ENCODE data around the gene DCP1B.
A peak's percentile ranks its signal among the peaks of the same experiment; 100 is the strongest.

DCP1B gene

GRCh38 chr12:2016862-2017545, 12.7 kb upstream of the DCP1B start:
- Histone ChIP-seq H3K36me3 (ENCODE audit: insufficient read depth, low read length) (no peaks in the 10 kb centered on the region), H3K4me3 (ENCODE audit: low read length) (no peak overlapping the region), H3K9me3 (ENCODE audit: insufficient read depth, low read depth, low read length) (no peaks in the 10 kb centered on the region), H3K4me1 (ENCODE audit: insufficient read depth, low read length) (peaks cover 12% of the 10 kb centered on the region), H3K27ac (ENCODE audit: low read depth, low read length) (no peak overlapping the region), H3K9ac (ENCODE audit: low read depth, low read length) (no peak overlapping the region), H3K27me3 (ENCODE audit: insufficient read depth, low read length) (no peaks in the 10 kb centered on the region)
- 91% methylated on average over 8 of the region's 9 CpGs for WGBS

DNA sequence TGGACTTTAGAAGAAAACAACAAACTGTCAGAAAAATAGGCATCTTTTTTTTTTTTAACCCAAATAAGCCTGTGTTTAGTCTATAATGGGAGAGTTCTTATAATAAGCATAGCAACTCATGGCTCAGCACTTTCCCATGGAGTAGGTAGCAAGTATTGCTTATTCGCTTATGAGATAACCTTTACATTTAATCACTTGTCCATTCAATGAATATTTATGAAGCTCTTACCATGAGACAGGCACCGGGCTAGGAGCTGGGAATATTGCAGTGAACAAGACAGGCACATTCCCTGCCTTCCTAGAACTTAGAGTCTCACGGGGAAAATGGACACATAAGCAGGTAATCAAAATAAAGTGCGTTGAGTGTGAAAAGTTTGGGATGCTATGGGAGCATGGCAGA, 10.0 kb upstream of the DCP1B start:
- Histone ChIP-seq H3K27ac (ENCODE audit: low read depth, low read length) (no peak overlapping the region), H3K4me1 (ENCODE audit: insufficient read depth, low read length) (peaks cover 20% of the 10 kb centered on the region), H3K4me3 (ENCODE audit: low read length) (no peak overlapping the region), H3K36me3 (ENCODE audit: insufficient read depth, low read length) (no peaks in the 10 kb centered on the region), H3K9ac (ENCODE audit: low read depth, low read length) (no peak overlapping the region), H3K27me3 (ENCODE audit: insufficient read depth, low read length) (no peaks in the 10 kb centered on the region), H3K9me3 (ENCODE audit: insufficient read depth, low read depth, low read length) (no peaks in the 10 kb centered on the region)
- 92% methylated on average over 4 of the region's 4 CpGs for WGBS

DNA sequence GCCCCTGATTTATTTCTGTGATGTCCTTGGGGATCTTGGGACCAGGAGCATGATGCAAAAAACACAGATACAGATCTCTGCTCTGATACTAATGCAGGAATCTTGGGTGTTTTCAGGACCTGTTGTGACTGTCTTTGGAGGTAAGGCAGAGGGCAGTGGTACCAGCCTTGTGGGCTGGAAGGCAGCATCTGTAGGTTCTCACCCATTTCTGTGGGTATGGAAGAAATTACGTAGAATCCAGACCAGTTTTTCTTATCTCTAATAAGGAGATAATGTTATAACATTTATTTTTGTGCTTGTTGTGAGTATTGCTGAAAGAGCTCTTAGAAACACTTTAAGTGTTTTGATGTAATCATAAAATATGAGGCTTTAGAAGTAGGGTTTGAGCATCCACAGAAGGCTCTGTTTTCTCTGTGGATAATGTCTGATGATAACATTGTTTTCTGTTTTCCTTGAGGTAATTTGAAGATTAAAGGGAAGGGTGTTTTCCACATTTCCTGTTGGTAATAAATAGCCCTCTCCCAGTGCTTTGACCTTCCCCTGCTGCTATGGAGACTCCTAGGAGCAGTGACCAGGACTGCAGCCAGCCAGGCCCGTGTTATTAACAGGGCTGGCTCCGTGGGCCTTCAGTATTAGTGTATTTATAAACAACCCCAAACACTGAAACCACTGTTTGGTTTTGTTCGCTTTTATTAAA, 9.4 kb upstream of the DCP1B start:
- H3K27me3 ChIP-seq (ENCODE audit: insufficient read depth, low read length) = no peaks in the 10 kb centered on the region

DNA sequence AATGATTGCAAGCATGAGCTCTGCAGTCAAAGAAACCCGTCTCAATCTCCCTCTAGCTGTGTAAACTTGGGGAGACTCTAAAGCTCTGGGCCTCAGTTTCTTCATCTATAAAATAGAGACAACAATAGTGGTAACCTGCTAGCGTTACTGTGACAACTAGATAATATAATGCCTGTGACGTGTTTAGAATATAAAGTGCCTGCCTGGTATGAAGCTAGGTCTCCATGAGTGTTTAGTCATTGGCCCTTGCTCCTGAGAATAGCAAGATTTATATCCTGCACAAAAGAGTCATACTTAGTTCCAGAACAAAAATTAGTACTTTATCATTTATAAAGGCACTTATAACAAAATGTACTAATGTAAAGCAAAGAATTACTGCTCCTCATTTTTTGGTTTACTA, 8.8 kb upstream of the DCP1B start:
- no peak overlapping the region for H3K9ac ChIP-seq (ENCODE audit: low read depth, low read length)
- H3K27me3 ChIP-seq (ENCODE audit: insufficient read depth, low read length) = no peaks in the 10 kb centered on the region
- H3K36me3 ChIP-seq (ENCODE audit: insufficient read depth, low read length) = no peaks in the 10 kb centered on the region
- no peak overlapping the region for H3K27ac ChIP-seq (ENCODE audit: low read depth, low read length)
- 89% methylated on average over 3 of the region's 3 CpGs for WGBS
- H3K4me1 ChIP-seq (ENCODE audit: insufficient read depth, low read length) = peaks cover 18% of the 10 kb centered on the region
- no peaks in the 10 kb centered on the region for H3K9me3 ChIP-seq (ENCODE audit: insufficient read depth, low read depth, low read length)
- no peak overlapping the region for H3K4me3 ChIP-seq (ENCODE audit: low read length)

More for the DNA sequence above, 9.4 kb upstream of the DCP1B start:
- H3K4me1 ChIP-seq (ENCODE audit: insufficient read depth, low read length) = peaks cover 21% of the 10 kb centered on the region
- H3K4me3 ChIP-seq (ENCODE audit: low read length) = no peak overlapping the region
- no peaks in the 10 kb centered on the region for H3K36me3 ChIP-seq (ENCODE audit: insufficient read depth, low read length)
- H3K27ac ChIP-seq (ENCODE audit: low read depth, low read length) = no peak overlapping the region
- H3K9me3 ChIP-seq (ENCODE audit: insufficient read depth, low read depth, low read length) = no peaks in the 10 kb centered on the region
- WGBS = 72% methylated on average over 2 of the region's 4 CpGs
- H3K9ac ChIP-seq (ENCODE audit: low read depth, low read length) = no peak overlapping the region

DNA sequence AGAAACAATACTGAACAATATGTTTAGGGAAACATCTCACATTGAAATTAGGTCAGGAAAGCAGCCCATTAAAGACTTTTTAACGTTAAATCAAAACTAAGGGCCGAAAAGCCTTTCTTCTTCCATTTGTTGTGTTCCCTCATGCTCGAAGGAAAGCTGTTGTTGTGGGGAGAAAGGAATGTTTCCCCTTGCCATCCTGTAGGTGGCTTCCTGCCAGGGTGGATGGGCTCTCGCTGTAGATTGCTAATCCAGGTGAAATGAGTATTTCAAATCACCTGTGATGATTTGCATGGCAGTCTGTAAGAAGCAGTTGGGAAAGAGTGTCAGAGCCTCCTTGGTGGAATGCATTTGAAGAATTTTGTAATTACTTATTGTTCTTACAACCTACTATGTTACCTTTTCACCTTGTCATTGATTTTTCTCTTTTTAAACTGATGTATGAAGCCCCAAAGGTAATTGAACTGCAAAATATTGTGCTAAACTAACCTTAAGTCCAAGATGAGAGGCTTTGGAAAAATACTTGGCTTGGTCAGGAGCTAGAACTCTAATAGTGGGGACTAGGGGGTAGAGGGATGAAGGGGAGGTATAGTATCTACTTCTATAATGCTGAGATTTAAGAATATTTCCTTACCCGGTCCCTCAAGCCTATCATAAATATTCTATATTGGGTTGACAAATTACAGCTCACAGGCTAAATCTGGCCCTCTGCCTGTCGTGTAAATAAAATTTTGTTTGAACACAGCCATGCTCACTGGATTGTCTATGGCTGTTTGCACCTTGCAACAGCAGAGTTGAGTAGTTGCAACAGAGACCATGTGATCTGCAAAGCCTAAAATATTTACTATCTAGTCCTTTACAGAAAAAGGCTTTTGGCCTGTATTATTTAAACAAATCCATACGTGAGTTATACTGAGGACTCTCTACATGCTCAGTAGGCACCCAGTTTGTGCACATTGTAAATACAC, 7.7 kb upstream of the DCP1B start:
- 76% methylated on average over 7 of the region's 7 CpGs for WGBS
- no peaks in the 10 kb centered on the region for H3K27me3 ChIP-seq (ENCODE audit: insufficient read depth, low read length)
- no peak overlapping the region for H3K9ac ChIP-seq (ENCODE audit: low read depth, low read length)
- H3K27ac ChIP-seq (ENCODE audit: low read depth, low read length) = no peak overlapping the region
- H3K9me3 ChIP-seq (ENCODE audit: insufficient read depth, low read depth, low read length) = no peaks in the 10 kb centered on the region
- H3K4me3 ChIP-seq (ENCODE audit: low read length) = no peak overlapping the region
- no peaks in the 10 kb centered on the region for H3K36me3 ChIP-seq (ENCODE audit: insufficient read depth, low read length)
- peaks cover 9% of the 10 kb centered on the region for H3K4me1 ChIP-seq (ENCODE audit: insufficient read depth, low read length)

DNA sequence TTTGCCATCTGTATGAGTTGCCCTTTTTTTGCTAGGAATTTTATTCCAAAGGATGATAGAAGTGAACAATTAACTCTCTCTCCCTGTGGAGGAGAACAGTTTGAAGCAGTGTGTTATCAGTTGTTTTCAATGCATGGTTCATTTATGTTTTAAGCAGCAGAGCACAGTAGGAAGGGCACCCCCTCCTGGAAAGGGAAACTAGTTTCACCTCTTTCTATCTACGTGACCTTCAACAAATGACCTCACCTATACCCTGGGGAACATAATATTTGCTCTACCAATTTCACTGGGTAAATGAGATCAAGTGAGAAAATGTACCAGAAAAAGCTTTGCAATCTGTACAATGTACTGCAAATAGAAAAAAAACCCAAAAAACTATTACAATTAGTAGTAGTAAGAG, 5.4 kb upstream of the DCP1B start:
- no peaks in the 10 kb centered on the region for H3K27me3 ChIP-seq (ENCODE audit: insufficient read depth, low read length)
- H3K4me1 ChIP-seq (ENCODE audit: insufficient read depth, low read length) = peaks cover 13% of the 10 kb centered on the region
- no peaks in the 10 kb centered on the region for H3K36me3 ChIP-seq (ENCODE audit: insufficient read depth, low read length)
- H3K4me3 ChIP-seq (ENCODE audit: low read length) = no peak overlapping the region
- H3K27ac ChIP-seq (ENCODE audit: low read depth, low read length) = no peak overlapping the region
- no peak overlapping the region for H3K9ac ChIP-seq (ENCODE audit: low read depth, low read length)
- H3K9me3 ChIP-seq (ENCODE audit: insufficient read depth, low read depth, low read length) = no peaks in the 10 kb centered on the region
- 14% methylated on average over 1 of the region's 1 CpG for WGBS

- Histone ChIP-seq H3K9me3 (ENCODE audit: insufficient read depth, low read depth, low read length) (no peaks in the 10 kb centered on the region), H3K4me1 (ENCODE audit: insufficient read depth, low read length) (peaks cover 13% of the 10 kb centered on the region; the same call in 1 of the 2 replicates), H3K36me3 (ENCODE audit: insufficient read depth, low read length) (no peaks in the 10 kb centered on the region), H3K27me3 (ENCODE audit: insufficient read depth, low read length) (no peaks in the 10 kb centered on the region), H3K4me3 (ENCODE audit: low read length) (no peak overlapping the region), H3K27ac (ENCODE audit: low read depth, low read length) (no peak overlapping the region), H3K9ac (ENCODE audit: low read depth, low read length) (no peak overlapping the region)
- WGBS = 95% methylated on average over 5 of the region's 5 CpGs
Measured at GRCh38 chr12:2008677-2009076, 4.4 kb upstream of the DCP1B start.

DNA sequence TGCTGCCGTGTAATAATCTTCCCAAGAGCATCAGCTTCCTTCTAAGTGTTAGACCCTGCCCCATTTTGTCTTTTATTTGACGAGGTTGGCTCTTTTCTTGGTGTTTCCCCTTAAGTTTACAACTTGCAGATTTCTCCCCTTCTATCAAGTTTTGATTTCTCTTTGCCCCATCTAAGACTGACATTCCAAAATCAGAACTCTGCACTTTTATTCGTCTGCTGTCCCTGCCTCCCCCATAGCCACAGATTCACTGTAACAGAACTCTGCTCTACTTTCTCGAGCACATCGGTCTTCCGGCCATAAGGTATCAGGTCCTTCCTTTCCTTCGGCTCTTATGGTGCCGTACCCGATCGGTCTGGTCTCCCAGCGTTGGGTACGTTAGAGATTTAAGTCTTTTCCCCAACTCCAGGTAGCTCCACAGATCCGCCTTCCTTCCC, 563 bp downstream of the DCP1B start:
- no peaks in the 10 kb centered on the region for H3K36me3 ChIP-seq (ENCODE audit: insufficient read depth, low read length)
- H3K4me3 ChIP-seq (ENCODE audit: low read length) = peak overlapping the region; percentile 82
- H3K9me3 ChIP-seq (ENCODE audit: insufficient read depth, low read depth, low read length) = no peaks in the 10 kb centered on the region
- H3K27me3 ChIP-seq (ENCODE audit: insufficient read depth, low read length) = no peaks in the 10 kb centered on the region
- H3K9ac ChIP-seq (ENCODE audit: low read depth, low read length) = peak overlapping the region; percentile 84
- WGBS = under 1% methylated on average over 13 of the region's 13 CpGs
- peak overlapping the region; percentile 80 for H3K27ac ChIP-seq (ENCODE audit: low read depth, low read length)
- peaks cover 24% of the 10 kb centered on the region for H3K4me1 ChIP-seq (ENCODE audit: insufficient read depth, low read length)

GRCh38 chr12:1995205-1995896, 8.9 kb downstream of the DCP1B start:
- Histone ChIP-seq H3K4me1 (ENCODE audit: insufficient read depth, low read length) (peaks cover 35% of the 10 kb centered on the region), H3K9ac (ENCODE audit: low read depth, low read length) (no peak overlapping the region), H3K36me3 (ENCODE audit: insufficient read depth, low read length) (peaks cover 40% of the 10 kb centered on the region), H3K27me3 (ENCODE audit: insufficient read depth, low read length) (no peaks in the 10 kb centered on the region), H3K27ac (ENCODE audit: low read depth, low read length) (peak overlapping the region; percentile 68), H3K4me3 (ENCODE audit: low read length) (no peak overlapping the region; the same call in 1 of the 2 replicates), H3K9me3 (ENCODE audit: insufficient read depth, low read depth, low read length) (no peaks in the 10 kb centered on the region)
- 84% methylated on average over 4 of the region's 4 CpGs for WGBS

GRCh38 chr12:1994429-1995143, 9.7 kb downstream of the DCP1B start:
- H3K36me3 ChIP-seq (ENCODE audit: insufficient read depth, low read length) = peaks cover 47% of the 10 kb centered on the region
- H3K4me1 ChIP-seq (ENCODE audit: insufficient read depth, low read length) = peaks cover 35% of the 10 kb centered on the region
- no peaks in the 10 kb centered on the region for H3K9me3 ChIP-seq (ENCODE audit: insufficient read depth, low read depth, low read length)
- no peak overlapping the region for H3K4me3 ChIP-seq (ENCODE audit: low read length)
- no peak overlapping the region for H3K9ac ChIP-seq (ENCODE audit: low read depth, low read length)
- H3K27me3 ChIP-seq (ENCODE audit: insufficient read depth, low read length) = no peaks in the 10 kb centered on the region
- peak overlapping the region; percentile 68; the same call in 1 of the 2 replicates for H3K27ac ChIP-seq (ENCODE audit: low read depth, low read length)
- WGBS = 60% methylated on average over 1 of the region's 1 CpG
